ENCODE results near the gene CNBD2. TPM values are rescaled to one million over a fixed set of nuclear protein-coding genes. Genes with fewer than 3 reads are reported as not detected.

Gene CNBD2
- total RNA-seq, 1 experiment from 2014 or later: 5.0 TPM

GRCh38 chr20:36028106-36028808 is 59.9 kb downstream of the CNBD2 start:
- Mint-ChIP-seq H3K9me3 (ENCODE audit: low read depth, unreplicated experiment) (no peaks in the 10 kb centered on the region), H3K27me3 (ENCODE audit: unreplicated experiment) (no peaks in the 10 kb centered on the region), H3K4me1 (ENCODE audit: low read depth, unreplicated experiment) (no peaks in the 10 kb centered on the region), H3K4me3 (ENCODE audit: low read depth, unreplicated experiment) (no peak overlapping the region), H3K27ac (ENCODE audit: unreplicated experiment) (no peak overlapping the region), H3K36me3 (ENCODE audit: insufficient read depth, unreplicated experiment) (no peaks in the 10 kb centered on the region)
- intact Hi-C loops (cut with micrococcal nuclease; ENCODE audit: unreplicated experiment): no loop called here
- CTCF ChIA-PET: no interaction called here
- no peak for DNase-seq
- no peak for TF ChIP-seq CTCF (IDR thresholded peaks at IDR 0.05; ENCODE audit: unreplicated experiment)
- BruUV-seq (replicated peaks): no TSS peak

GRCh38 chr20:36030149-36030548 is 61.8 kb downstream of the CNBD2 start:
- TF ChIP-seq CTCF (IDR thresholded peaks at IDR 0.05; ENCODE audit: unreplicated experiment): no peak
- no peak overlapping the region for H3K4me3 Mint-ChIP-seq (ENCODE audit: low read depth, unreplicated experiment)
- CTCF ChIA-PET: interaction anchor here (0.5 to 0.6 kb wide), 3 partner anchors 138 to 814 kb away, joined by 3 to 8 read pairs (median 4); no protein-coding TSS in a partner anchor
- H3K36me3 Mint-ChIP-seq (ENCODE audit: insufficient read depth, unreplicated experiment): no peaks in the 10 kb centered on the region
- peaks cover 6% of the 10 kb centered on the region for H3K4me1 Mint-ChIP-seq (ENCODE audit: low read depth, unreplicated experiment)
- no peak for DNase-seq
- no peaks in the 10 kb centered on the region for H3K9me3 Mint-ChIP-seq (ENCODE audit: low read depth, unreplicated experiment)
- BruUV-seq (replicated peaks): no TSS peak
- no peaks in the 10 kb centered on the region for H3K27me3 Mint-ChIP-seq (ENCODE audit: unreplicated experiment)
- no peak overlapping the region for H3K27ac Mint-ChIP-seq (ENCODE audit: unreplicated experiment)
- intact Hi-C loops (cut with micrococcal nuclease; ENCODE audit: unreplicated experiment): no loop called here

DNA sequence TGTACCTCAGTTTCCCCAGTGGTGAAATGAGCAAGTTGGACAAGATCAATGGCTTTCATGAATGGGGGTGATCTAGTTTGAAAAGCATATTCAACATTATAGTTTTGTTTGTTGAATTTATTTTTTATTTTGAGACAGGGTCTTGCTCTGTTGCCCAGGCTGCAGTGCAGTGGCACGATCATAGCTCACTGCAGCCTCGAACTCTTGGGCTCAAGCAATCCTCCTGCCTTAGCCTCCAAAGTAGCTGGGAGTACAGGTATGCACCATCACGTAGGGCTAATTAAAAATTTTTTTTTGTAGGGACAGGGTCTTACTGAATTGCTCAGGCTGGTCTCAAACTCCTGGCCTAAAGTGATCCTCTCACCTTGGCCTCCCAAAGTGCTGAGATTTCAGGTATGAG is 63.4 kb downstream of the CNBD2 start:
- H3K4me1 Mint-ChIP-seq (ENCODE audit: low read depth, unreplicated experiment): peaks cover 15% of the 10 kb centered on the region
- intact Hi-C loops (cut with micrococcal nuclease; ENCODE audit: unreplicated experiment): no loop called here
- no peak for TF ChIP-seq CTCF (IDR thresholded peaks at IDR 0.05; ENCODE audit: unreplicated experiment)
- H3K27ac Mint-ChIP-seq (ENCODE audit: unreplicated experiment): no peak overlapping the region
- no peak overlapping the region for H3K4me3 Mint-ChIP-seq (ENCODE audit: low read depth, unreplicated experiment)
- H3K9me3 Mint-ChIP-seq (ENCODE audit: low read depth, unreplicated experiment): no peaks in the 10 kb centered on the region
- H3K27me3 Mint-ChIP-seq (ENCODE audit: unreplicated experiment): no peaks in the 10 kb centered on the region
- no TSS peak for BruUV-seq (replicated peaks)
- H3K36me3 Mint-ChIP-seq (ENCODE audit: insufficient read depth, unreplicated experiment): no peaks in the 10 kb centered on the region
- DNase-seq: no peak
- CTCF ChIA-PET: interaction anchor here (0.9 kb wide), 1 partner anchor 13 kb away, joined by 3 read pairs; no protein-coding TSS in a partner anchor

GRCh38 chr20:36034875-36035274 is 66.5 kb downstream of the CNBD2 start:
- H3K27me3 Mint-ChIP-seq (ENCODE audit: unreplicated experiment): no peaks in the 10 kb centered on the region
- peaks cover 15% of the 10 kb centered on the region for H3K4me1 Mint-ChIP-seq (ENCODE audit: low read depth, unreplicated experiment)
- H3K27ac Mint-ChIP-seq (ENCODE audit: unreplicated experiment): no peak overlapping the region
- BruUV-seq (replicated peaks): no TSS peak
- H3K9me3 Mint-ChIP-seq (ENCODE audit: low read depth, unreplicated experiment): no peaks in the 10 kb centered on the region
- no peak for DNase-seq
- H3K36me3 Mint-ChIP-seq (ENCODE audit: insufficient read depth, unreplicated experiment): no peaks in the 10 kb centered on the region
- CTCF ChIA-PET: interaction anchor here (0.5 kb wide), 1 partner anchor 39 kb away, joined by 3 read pairs; no protein-coding TSS in a partner anchor
- no peak overlapping the region for H3K4me3 Mint-ChIP-seq (ENCODE audit: low read depth, unreplicated experiment)
- intact Hi-C loops (cut with micrococcal nuclease; ENCODE audit: unreplicated experiment): loop anchor here (5.0 kb wide), 2 partner anchors 38 to 102 kb away; no protein-coding TSS in a partner anchor
- TF ChIP-seq CTCF (IDR thresholded peaks at IDR 0.05; ENCODE audit: unreplicated experiment): no peak
